Stomach (tissue), 9 donors: Measurements from ENCODE around the gene TGFB1. TPM values are rescaled to one million over a fixed set of nuclear protein-coding genes. Genes with fewer than 3 reads are reported as not detected.
"Not testable (repeated sequence)": the region's sequence is repeated elsewhere in the genome, so short reads cannot be mapped to it uniquely, and the experiment has no call there.

Source experiments
- DNase-seq, 2 donors: peaks; one replicate each; pipeline versions ENCODE4 v3.0.0 to v3.0.0-alpha.2; 2013 to 2019
- H3K27ac ChIP-seq, 5 donors: fragments of 200-600 bp in 4 of 5; sonication (generic) in 4 of 5; one replicate each; pipeline ENCODE4 v1.5.1; 2013 to 2019; ENCODE audit warnings: mild to moderate bottlenecking in 1 of 5, moderate library complexity in 1 of 5
- H3K27me3 ChIP-seq, 3 donors: fragments of 200-600 bp; sonication (generic); one replicate each; pipeline ENCODE4 v1.5.1; 2017 to 2019; ENCODE audit warnings: mixed run types in 1 of 3
- H3K36me3 ChIP-seq, 4 donors: fragments of 200-600 bp; sonication (generic); 1 replicate in 3 of 4; 2 replicates in 1 of 4; pipeline ENCODE4 v1.5.1; 2016 to 2019
- H3K4me1 ChIP-seq, 4 donors: fragments of 200-600 bp; sonication (generic); one replicate each; pipeline ENCODE4 v1.5.1; 2016 to 2019
- H3K4me3 ChIP-seq, 4 donors: fragments of 200-600 bp; sonication (generic) in 3 of 4; one replicate each; pipeline ENCODE4 v1.5.1; 2016 to 2019; ENCODE audit warnings: mild to moderate bottlenecking in 1 of 4
- H3K9me3 ChIP-seq, 4 donors: fragments of 200-600 bp; sonication (generic); one replicate each; pipeline ENCODE4 v1.5.1; 2016 to 2019
- EP300 ChIP-seq: sonication (generic); formaldehyde crosslinking; IDR thresholded peaks from one replicate; pipeline ENCODE4 v1.6.1; 2017; ENCODE audit warnings: antibody characterized with exemption
- POLR2A ChIP-seq, 4 donors: fragments of 450-650 bp; IDR thresholded peaks; one replicate each; pipeline ENCODE4 v1.6.1; 2016; ENCODE audit warnings: antibody characterized with exemption in 4 of 4, control low read depth in 2 of 4, mild to moderate bottlenecking in 1 of 4, moderate library complexity in 1 of 4
- POLR2AphosphoS5 ChIP-seq, 3 donors: sonication (generic); formaldehyde crosslinking; IDR thresholded peaks; one replicate each; pipeline ENCODE4 v1.6.1; 2016; ENCODE audit warnings: antibody characterized with exemption in 3 of 3
- WGBS, 5 donors: extraction: QIAGEN DNeasy Blood & Tissue Kit in 3 of 5; methylation state at CpG; one replicate each; pipeline versions ENCODE4 v1.1.5 to v1.1.7; 2013 to 2018; 5-methylcytosine and 5-hydroxymethylcytosine counted together
- intact Hi-C: fragments of 100-400 bp; cut with DNase I; formaldehyde crosslinking; loops from one replicate; pipeline ENCODE4 v1.15.1; 2023; ENCODE audit warnings: low total_unique reads
- polyA plus RNA-seq, 3 donors: library from polyadenylated mRNA; stranded (reverse); fragments of 200-250 nt; gene quantifications; one replicate each; pipeline ENCODE4 v1.2.3, GENCODE V29; 2013
- total RNA-seq, 5 donors: library from RNA; depleted of rRNA; stranded (reverse); fragments of >200 nt; gene quantifications; one replicate each; pipeline versions ENCODE4 v1.1.0 to v1.2.3, GENCODE V29; 2014 to 2016
- TF ChIP-seq, protein P1 (sequence below), 7 experiments: fragments of 450-650 bp in 4 of 7; fragments of 200-600 bp in 3 of 7; sonication (generic) in 3 of 7; IDR thresholded peaks; one replicate each; pipeline ENCODE4 v1.5.1; 2016 to 2019; ENCODE audit warnings: antibody characterized with exemption in 7 of 7, control low read depth in 2 of 7, mild to moderate bottlenecking in 1 of 7
- donor health status: healthy with polysubstance abuse.
- donor health status: Bipolar disorder and iron deficiency.
- donor health status: healthy.

TGFB1 gene
- total and polyA plus RNA-seq, 8 donors: 1.3 to 54.3 (median 14.5) TPM

DNA sequence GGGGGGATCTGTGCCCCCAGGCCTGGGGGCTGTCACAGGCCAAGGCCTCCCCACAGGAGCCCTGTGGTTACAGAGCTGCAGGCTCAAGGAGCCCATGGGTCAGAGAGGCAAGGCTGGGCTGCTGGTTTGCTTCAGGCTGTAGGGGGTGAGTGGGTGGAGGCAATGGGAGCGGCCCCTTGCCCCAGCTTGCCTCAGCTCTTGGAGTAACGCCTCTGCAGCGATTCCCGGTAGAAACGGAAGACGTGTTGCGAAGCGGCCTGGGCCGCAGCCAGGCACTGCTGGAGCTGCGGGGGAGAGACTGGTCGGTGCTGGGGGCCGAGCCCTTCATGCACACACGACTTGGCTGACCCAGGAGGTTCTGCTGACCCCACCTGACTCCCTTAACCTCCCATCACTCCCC is 32.7 kb upstream of the TGFB1 start:
- intact Hi-C loops: no loop called here
- Histone ChIP-seq H3K36me3 (peaks cover 12 to 95% (median 92%) of the 10 kb centered on the region in 4 donors), H3K9me3 (no peaks in the 10 kb centered on the region), H3K27me3 (no peaks in the 10 kb centered on the region), H3K4me1 (no peaks in the 10 kb centered on the region), H3K27ac (no peak overlapping the region), H3K4me3 (no peak overlapping the region)
- 82 to 93% (median 88%) methylated on average over 13 of the region's 13 CpGs for WGBS, 5 donors
- DNase-seq: no peak
- TF ChIP-seq EP300 (no peak), POLR2AphosphoS5 (IDR thresholded peaks at IDR 0.05) (no peak), POLR2A (IDR thresholded peaks at IDR 0.05) (no peak)
- TF ChIP-seq, protein P1, sequence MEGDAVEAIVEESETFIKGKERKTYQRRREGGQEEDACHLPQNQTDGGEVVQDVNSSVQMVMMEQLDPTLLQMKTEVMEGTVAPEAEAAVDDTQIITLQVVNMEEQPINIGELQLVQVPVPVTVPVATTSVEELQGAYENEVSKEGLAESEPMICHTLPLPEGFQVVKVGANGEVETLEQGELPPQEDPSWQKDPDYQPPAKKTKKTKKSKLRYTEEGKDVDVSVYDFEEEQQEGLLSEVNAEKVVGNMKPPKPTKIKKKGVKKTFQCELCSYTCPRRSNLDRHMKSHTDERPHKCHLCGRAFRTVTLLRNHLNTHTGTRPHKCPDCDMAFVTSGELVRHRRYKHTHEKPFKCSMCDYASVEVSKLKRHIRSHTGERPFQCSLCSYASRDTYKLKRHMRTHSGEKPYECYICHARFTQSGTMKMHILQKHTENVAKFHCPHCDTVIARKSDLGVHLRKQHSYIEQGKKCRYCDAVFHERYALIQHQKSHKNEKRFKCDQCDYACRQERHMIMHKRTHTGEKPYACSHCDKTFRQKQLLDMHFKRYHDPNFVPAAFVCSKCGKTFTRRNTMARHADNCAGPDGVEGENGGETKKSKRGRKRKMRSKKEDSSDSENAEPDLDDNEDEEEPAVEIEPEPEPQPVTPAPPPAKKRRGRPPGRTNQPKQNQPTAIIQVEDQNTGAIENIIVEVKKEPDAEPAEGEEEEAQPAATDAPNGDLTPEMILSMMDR (IDR thresholded peaks at IDR 0.05): no peak

DNA sequence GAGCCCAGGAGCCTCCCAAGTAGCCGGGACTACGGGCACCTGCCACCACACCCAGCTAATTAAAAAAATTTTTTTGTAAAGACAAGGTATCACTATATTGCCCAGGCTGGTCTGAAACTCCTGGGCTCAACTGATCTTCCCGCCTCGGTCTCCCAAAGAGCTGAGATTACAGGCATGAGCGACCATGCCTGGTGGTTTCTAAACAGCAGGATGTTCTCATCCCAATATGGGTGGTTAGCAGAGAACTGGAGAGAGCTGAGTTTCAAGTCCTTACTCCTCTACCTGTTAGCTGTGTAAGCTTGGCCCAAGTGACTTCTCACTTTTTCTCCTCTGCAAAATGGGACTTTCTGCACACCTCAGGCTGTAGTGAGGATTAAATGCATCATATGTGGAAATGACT is 30.6 kb upstream of the TGFB1 start:
- DNase-seq: no peak
- no peaks in the 10 kb centered on the region for H3K9me3 ChIP-seq
- H3K4me1 ChIP-seq: peaks cover 0 to 8% (median 0%) of the 10 kb centered on the region in 4 donors
- no peak overlapping the region for H3K27ac ChIP-seq
- H3K4me3 ChIP-seq: no peak overlapping the region
- TF ChIP-seq, protein P1 (IDR thresholded peaks at IDR 0.05): no peak
- TF ChIP-seq EP300: no peak
- TF ChIP-seq POLR2A (IDR thresholded peaks at IDR 0.05): no peak
- TF ChIP-seq POLR2AphosphoS5 (IDR thresholded peaks at IDR 0.05): no peak
- H3K27me3 ChIP-seq: no peaks in the 10 kb centered on the region
- H3K36me3 ChIP-seq: peaks cover 0 to 78% (median 71%) of the 10 kb centered on the region in 4 donors
- intact Hi-C loops: no loop called here
- 85 to 93% (median 89%) methylated on average over 5 of the region's 5 CpGs for WGBS, 5 donors

DNA sequence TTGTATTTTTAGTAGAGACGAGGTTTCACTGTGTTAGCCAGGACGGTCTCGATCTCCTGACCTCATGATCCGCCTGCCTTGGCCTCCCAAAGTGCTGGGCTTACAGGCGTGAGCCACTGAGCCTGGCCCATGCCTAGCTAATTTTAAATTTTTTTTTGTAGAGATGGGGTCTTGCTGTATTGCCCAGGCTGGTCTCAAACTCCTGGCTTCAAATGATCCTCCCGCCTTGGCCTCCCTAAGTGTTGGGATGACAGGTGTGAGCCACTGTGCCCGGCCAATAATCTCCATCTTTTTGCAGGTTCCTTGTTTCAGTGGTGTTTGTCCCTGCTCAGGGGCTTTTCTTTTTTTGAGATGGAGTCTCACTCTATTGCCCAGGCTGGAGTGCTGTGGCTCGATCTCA is 27.8 kb upstream of the TGFB1 start:
- 93 to 97% (median 95%) methylated on average over 8 of the region's 8 CpGs for WGBS, 5 donors
- Histone ChIP-seq H3K36me3 (peaks cover 0 to 50% (median 46%) of the 10 kb centered on the region in 4 donors), H3K4me1 (peaks cover 0 to 23% (median 9%) of the 10 kb centered on the region in 4 donors)
- H3K27me3 ChIP-seq, intact Hi-C loops, H3K27ac ChIP-seq, DNase-seq, H3K4me3 ChIP-seq, H3K9me3 ChIP-seq: not testable (repeated sequence)

DNA sequence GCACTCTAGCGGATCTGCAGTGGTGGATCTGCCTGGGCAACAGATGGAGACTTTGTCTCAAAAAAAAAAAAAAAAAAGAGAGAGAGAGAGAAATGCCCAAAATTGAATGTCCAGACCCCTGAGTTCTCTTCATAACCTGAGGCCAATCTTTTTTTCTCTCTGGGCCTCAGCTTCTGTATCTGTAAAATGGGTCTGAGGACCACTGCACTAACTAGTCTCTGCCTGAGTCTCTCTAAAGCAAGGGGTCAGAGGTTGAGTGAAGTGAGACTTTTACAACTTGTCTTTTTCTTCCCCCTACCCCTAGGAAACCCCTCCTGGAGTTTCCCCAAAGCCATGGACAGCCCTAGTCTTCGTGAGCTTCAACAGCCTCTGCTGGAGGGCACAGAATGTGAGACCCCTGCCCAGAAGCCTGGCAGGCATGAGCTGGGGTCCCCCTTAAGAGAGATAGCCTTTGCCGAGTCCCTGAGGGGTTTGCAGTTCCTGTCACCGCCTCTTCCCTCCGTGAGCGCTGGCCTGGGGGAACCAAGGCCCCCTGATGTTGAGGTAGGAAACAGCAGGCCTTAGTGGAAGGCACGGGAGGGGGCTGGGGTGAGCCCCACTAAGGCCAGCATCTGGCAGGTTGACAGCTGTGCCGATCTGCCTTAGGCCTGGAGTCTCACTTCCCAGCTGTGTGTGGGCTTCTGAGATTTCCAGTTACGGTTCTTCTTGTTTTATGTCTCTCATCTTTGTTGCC is 24.4 kb upstream of the TGFB1 start:
- Histone ChIP-seq H3K4me3 (no peak overlapping the region), H3K4me1 (peaks cover 18 to 51% (median 35%) of the 10 kb centered on the region in 4 donors), H3K9me3 (no peaks in the 10 kb centered on the region), H3K36me3 (peaks cover 0 to 20% (median 13%) of the 10 kb centered on the region in 4 donors), H3K27ac (peak overlapping the region in 2 of 5 donors; percentile 11 to 46), H3K27me3 (no peaks in the 10 kb centered on the region)
- intact Hi-C loops: no loop called here
- TF ChIP-seq POLR2A (IDR thresholded peaks at IDR 0.05): no peak
- TF ChIP-seq, protein P1 (IDR thresholded peaks at IDR 0.05): no peak
- no peak for TF ChIP-seq POLR2AphosphoS5 (IDR thresholded peaks at IDR 0.05)
- no peak for TF ChIP-seq EP300
- 59 to 83% (median 64%) methylated on average over 3 to 9 of the region's 9 CpGs for WGBS, 5 donors
- DNase-seq: peak in 1 of 2 donors; percentile 52

DNA sequence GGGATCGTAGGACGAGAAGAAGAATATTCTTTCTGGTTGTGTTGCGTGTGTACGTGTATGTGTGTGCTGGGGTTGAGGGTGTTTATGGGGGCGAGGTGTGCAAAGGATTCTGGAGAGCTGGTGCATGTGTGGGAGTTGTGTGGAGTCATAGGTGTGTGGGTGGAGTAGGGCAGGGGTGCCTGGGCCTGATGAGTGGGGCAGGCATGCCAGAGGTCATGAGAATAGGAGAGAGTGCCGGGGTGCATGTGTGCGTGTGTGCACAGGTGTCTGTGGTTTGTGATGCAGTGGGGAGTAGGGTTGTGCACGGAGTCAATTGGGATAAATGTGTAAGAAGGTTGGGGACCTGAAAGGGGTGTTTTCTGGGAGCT is 23.3 kb upstream of the TGFB1 start:
- no peak for TF ChIP-seq POLR2A (IDR thresholded peaks at IDR 0.05)
- TF ChIP-seq POLR2AphosphoS5 (IDR thresholded peaks at IDR 0.05): no peak
- TF ChIP-seq, protein P1 (IDR thresholded peaks at IDR 0.05): no peak
- no peak for TF ChIP-seq EP300
- intact Hi-C loops: no loop called here

More for the DNA sequence above, 23.3 kb upstream of the TGFB1 start:
- peaks cover 18 to 51% (median 35%) of the 10 kb centered on the region in 4 donors for H3K4me1 ChIP-seq
- 59 to 66% (median 60%) methylated on average over 8 of the region's 8 CpGs for WGBS, 5 donors
- no peak for DNase-seq
- H3K4me3 ChIP-seq: peak overlapping the region; percentile 59 to 65 (median 60)
- H3K9me3 ChIP-seq: no peaks in the 10 kb centered on the region
- peak overlapping the region in 4 of 5 donors; percentile 62 to 82 (median 72) for H3K27ac ChIP-seq
- peaks cover 0 to 8% (median 2%) of the 10 kb centered on the region in 4 donors for H3K36me3 ChIP-seq
- H3K27me3 ChIP-seq: no peaks in the 10 kb centered on the region
